OCI-LY3 (cell line): ENCODE measurements around the gene SERTAD1.

Experiments used
- H2AFZ ChIP-seq: fragments of 200-600, 300-600 bp; shearing (Covaris generic); 2 replicates; pipeline ENCODE4 v1.6.0; 2014; ENCODE audit warnings: antibody characterized with exemption, low read depth, low read length
- H3K27ac ChIP-seq: fragments of 200-600, 300-600 bp; sonication (generic); 2 replicates; pipeline ENCODE4 v1.5.1; 2014; ENCODE audit warnings: mild to moderate bottlenecking, low read length, moderate library complexity, mixed read lengths
- H3K27me3 ChIP-seq: fragments of 200-600, 300-600 bp; sonication (generic); 2 replicates; pipeline ENCODE4 v1.6.1; 2014; ENCODE audit warnings: low read depth, low read length, mixed read lengths
- H3K36me3 ChIP-seq: fragments of 200-600, 300-600 bp; sonication (generic); replicated peaks from 2 replicates; pipeline ENCODE3; 2014; ENCODE audit warnings: low read depth, low read length, mixed read lengths
- H3K4me1 ChIP-seq: fragments of 300-600, 200-600 bp; sonication (generic); 2 replicates; pipeline ENCODE4 v1.6.1; 2014; ENCODE audit warnings: low read length, mixed read lengths
- H3K4me2 ChIP-seq: fragments of 200-600, 300-600 bp; sonication (generic); 2 replicates; pipeline ENCODE4 v1.6.1; 2014; ENCODE audit warnings: low read length, mixed read lengths
- H3K4me3 ChIP-seq: fragments of 300-600, 200-600 bp; sonication (generic); 2 replicates; pipeline ENCODE4 v1.5.1; 2014; ENCODE audit warnings: antibody characterized with exemption, mild to moderate bottlenecking, low read length, moderate library complexity
- H3K79me2 ChIP-seq: fragments of 300-600, 200-600 bp; shearing (Covaris generic); 2 replicates; pipeline ENCODE4 v1.6.1; 2014; ENCODE audit warnings: mild to moderate bottlenecking, low read length, mixed read lengths
- H3K9ac ChIP-seq: fragments of 300-600, 200-600 bp; shearing (Covaris generic); 2 replicates; pipeline ENCODE4 v1.6.0; 2014; ENCODE audit warnings: mild to moderate bottlenecking, low read length, moderate library complexity
- H3K9me3 ChIP-seq: fragments of 200-600, 300-600 bp; shearing (Covaris generic); 2 replicates; pipeline ENCODE4 v1.6.1; 2014; ENCODE audit warnings: low read length, mixed read lengths; ENCODE audit not compliant: insufficient read depth
- H4K20me1 ChIP-seq: fragments of 200-600, 300-600 bp; sonication (generic); 2 replicates; pipeline ENCODE4 v1.6.1; 2016; ENCODE audit warnings: low read length, mixed read lengths; ENCODE audit not compliant: insufficient read depth
- EZH2phosphoT487 ChIP-seq: fragments of 200-600 bp; shearing (Covaris generic); IDR thresholded peaks from 2 replicates; pipeline ENCODE4 v1.6.1; 2018; ENCODE audit warnings: antibody characterized with exemption, mixed run types, low read depth
- TF ChIP-seq, protein P1 (sequence below): fragments of 200-600, 300-600 bp; sonication (generic); IDR thresholded peaks from 2 replicates; pipeline ENCODE4 v1.5.1; 2014; ENCODE audit warnings: antibody characterized with exemption, low read length, low read depth

Gene SERTAD1

DNA sequence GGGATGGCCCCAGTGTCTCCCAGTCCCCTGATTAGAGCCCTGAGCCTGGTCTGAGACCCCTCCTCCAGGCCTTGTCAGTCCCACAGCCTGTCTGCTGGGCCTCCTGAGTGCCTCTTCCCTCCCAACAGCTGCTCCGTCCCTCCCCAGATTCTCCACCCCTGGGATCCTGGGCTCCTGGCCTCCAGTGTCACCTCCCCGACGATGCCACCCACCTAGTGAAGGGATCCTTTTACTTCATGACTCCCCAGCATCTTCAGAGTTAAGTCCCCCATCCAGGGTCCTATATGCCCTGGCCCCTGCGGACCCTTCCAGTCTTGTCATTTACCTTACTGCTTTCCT, 8.2 kb downstream of the SERTAD1 start:
- H3K27ac ChIP-seq: no peak overlapping the region
- H3K4me1 ChIP-seq: peaks cover 5% of the 10 kb centered on the region
- H3K9ac ChIP-seq: no peak overlapping the region
- no peak overlapping the region for H2AFZ ChIP-seq
- H3K79me2 ChIP-seq: no peaks in the 10 kb centered on the region
- no peaks in the 10 kb centered on the region for H4K20me1 ChIP-seq
- no peaks in the 10 kb centered on the region for H3K27me3 ChIP-seq
- H3K4me3 ChIP-seq: no peak overlapping the region
- TF ChIP-seq, protein P1, sequence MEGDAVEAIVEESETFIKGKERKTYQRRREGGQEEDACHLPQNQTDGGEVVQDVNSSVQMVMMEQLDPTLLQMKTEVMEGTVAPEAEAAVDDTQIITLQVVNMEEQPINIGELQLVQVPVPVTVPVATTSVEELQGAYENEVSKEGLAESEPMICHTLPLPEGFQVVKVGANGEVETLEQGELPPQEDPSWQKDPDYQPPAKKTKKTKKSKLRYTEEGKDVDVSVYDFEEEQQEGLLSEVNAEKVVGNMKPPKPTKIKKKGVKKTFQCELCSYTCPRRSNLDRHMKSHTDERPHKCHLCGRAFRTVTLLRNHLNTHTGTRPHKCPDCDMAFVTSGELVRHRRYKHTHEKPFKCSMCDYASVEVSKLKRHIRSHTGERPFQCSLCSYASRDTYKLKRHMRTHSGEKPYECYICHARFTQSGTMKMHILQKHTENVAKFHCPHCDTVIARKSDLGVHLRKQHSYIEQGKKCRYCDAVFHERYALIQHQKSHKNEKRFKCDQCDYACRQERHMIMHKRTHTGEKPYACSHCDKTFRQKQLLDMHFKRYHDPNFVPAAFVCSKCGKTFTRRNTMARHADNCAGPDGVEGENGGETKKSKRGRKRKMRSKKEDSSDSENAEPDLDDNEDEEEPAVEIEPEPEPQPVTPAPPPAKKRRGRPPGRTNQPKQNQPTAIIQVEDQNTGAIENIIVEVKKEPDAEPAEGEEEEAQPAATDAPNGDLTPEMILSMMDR: no peak
- no peak for TF ChIP-seq EZH2phosphoT487
- H3K4me2 ChIP-seq: no peak overlapping the region
- H3K9me3 ChIP-seq: no peaks in the 10 kb centered on the region
- peaks cover 4% of the 10 kb centered on the region for H3K36me3 ChIP-seq

DNA sequence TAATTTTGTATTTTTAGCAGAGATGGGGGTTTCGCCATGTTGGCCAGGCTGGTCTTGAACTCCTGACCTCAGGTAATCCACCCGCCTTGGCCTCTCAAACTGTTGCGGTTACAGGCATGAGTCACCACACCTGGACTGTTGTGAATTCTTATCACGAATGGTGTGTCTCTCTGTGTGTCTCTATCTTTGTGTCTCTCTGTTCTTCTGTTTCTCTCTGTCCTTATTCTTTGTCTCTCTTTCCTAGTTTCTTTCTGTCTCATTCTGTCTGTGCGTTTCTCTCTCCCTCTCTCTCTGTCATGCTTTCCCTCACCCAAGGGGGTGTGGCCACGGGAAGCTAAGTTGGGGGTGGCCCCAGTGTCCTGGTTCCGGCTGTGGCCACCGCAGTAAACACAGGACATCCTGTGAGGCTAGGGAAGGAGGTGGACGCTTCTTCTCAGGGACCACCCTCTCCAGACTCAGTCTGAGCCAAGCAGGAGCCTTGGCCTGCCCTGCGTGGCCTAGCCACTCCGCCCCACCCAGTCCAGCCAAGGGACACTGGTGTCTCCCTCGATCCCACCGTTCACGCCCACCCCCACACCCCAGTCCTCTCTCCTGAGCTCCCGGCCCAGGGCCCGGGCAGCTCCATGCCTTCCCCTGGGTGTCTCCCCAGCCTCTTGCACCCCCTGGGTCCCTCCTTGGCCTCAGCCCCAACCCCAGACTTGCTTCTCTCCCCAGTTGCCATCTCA, 8.7 kb downstream of the SERTAD1 start:
- Histone ChIP-seq H3K4me3 (no peak overlapping the region), H2AFZ (no peak overlapping the region), H3K9ac (no peak overlapping the region), H3K27ac (no peak overlapping the region), H3K36me3 (no peaks in the 10 kb centered on the region), H4K20me1 (no peaks in the 10 kb centered on the region), H3K9me3 (no peaks in the 10 kb centered on the region), H3K4me1 (peaks cover 5% of the 10 kb centered on the region), H3K79me2 (no peaks in the 10 kb centered on the region), H3K4me2 (no peak overlapping the region), H3K27me3 (no peaks in the 10 kb centered on the region)
- TF ChIP-seq, protein P1: no peak
- TF ChIP-seq EZH2phosphoT487: no peak

DNA sequence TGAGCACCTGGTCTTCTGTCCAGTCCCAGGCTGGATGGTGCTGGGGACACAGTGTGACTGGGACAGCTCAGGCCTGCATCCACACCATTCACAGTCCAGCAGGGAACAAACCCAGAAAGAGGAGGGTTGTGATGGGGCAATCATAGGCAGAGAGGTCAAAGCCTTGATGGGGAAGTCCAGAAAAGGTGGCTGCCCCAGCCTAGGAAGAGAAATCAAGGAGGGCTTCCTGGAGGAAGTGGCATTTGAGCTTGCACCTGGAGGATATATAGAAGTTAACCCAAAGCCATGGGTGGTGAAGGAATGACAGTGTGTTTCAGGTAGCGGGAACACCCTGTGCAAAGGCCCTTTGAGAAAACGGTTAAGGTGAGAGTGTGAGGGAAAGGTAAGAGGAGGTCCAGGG, 10.0 kb downstream of the SERTAD1 start:
- no peaks in the 10 kb centered on the region for H3K36me3 ChIP-seq

More for the DNA sequence above, 10.0 kb downstream of the SERTAD1 start:
- Histone ChIP-seq H3K27me3 (no peaks in the 10 kb centered on the region), H3K4me2 (no peak overlapping the region), H3K79me2 (no peaks in the 10 kb centered on the region), H3K27ac (no peak overlapping the region), H3K9ac (no peak overlapping the region), H4K20me1 (no peaks in the 10 kb centered on the region), H3K4me3 (no peak overlapping the region), H3K9me3 (no peaks in the 10 kb centered on the region), H2AFZ (no peak overlapping the region), H3K4me1 (no peaks in the 10 kb centered on the region)
- no peak for TF ChIP-seq EZH2phosphoT487
- TF ChIP-seq, protein P1: no peak
